Endothelial cell (in vitro differentiated cells): ENCODE measurements around the gene MEI1. TPM values are rescaled to one million over a fixed set of nuclear protein-coding genes. Genes with fewer than 3 reads are reported as not detected.

Experiments
- DNase-seq: peaks from one replicate; pipeline ENCODE4 v3.0.0; 2021; ENCODE audit warnings: low spot score
- H3K27ac Mint-ChIP-seq: one replicate; pipeline ENCODE4 v1.8.0; 2021; ENCODE audit warnings: mixed read lengths, inconsistent platforms; ENCODE audit not compliant: unreplicated experiment
- H3K27me3 Mint-ChIP-seq: one replicate; pipeline ENCODE4 v1.8.0; 2021; ENCODE audit warnings: mild to moderate bottlenecking, moderate library complexity, mixed read lengths, inconsistent platforms; ENCODE audit not compliant: unreplicated experiment
- H3K36me3 Mint-ChIP-seq: one replicate; pipeline ENCODE4 v1.8.0; 2021; ENCODE audit warnings: mild to moderate bottlenecking, low read depth, mixed read lengths, inconsistent platforms; ENCODE audit not compliant: unreplicated experiment
- H3K4me1 Mint-ChIP-seq: one replicate; pipeline ENCODE4 v1.8.0; 2021; ENCODE audit warnings: mild to moderate bottlenecking, mixed read lengths, inconsistent platforms; ENCODE audit not compliant: unreplicated experiment
- H3K4me3 Mint-ChIP-seq: one replicate; pipeline ENCODE4 v1.8.0; 2021; ENCODE audit warnings: mild to moderate bottlenecking, mixed read lengths, inconsistent platforms; ENCODE audit not compliant: unreplicated experiment
- H3K9me3 Mint-ChIP-seq: one replicate; pipeline ENCODE4 v1.8.0; 2021; ENCODE audit warnings: mixed read lengths, inconsistent platforms; ENCODE audit not compliant: unreplicated experiment
- total RNA-seq: library from RNA; stranded (reverse); fragmentation: NEBNext Ultra II Directional; extraction: Animal tissue kit (Norgen Biotek cat#: 25700); gene quantifications from one replicate; pipeline ENCODE4 v1.2.1, GENCODE V29; 2021; ENCODE audit not compliant: unreplicated experiment
- TF ChIP-seq, protein P1 (sequence below): fragments of 200-600 bp; sonication (generic); IDR thresholded peaks from one replicate; pipeline ENCODE4 v1.5.0; 2021; ENCODE audit warnings: antibody characterized with exemption; ENCODE audit not compliant: unreplicated experiment

Gene MEI1
- total RNA-seq, 1 donor from 2014 or later: 0.38 TPM

DNA sequence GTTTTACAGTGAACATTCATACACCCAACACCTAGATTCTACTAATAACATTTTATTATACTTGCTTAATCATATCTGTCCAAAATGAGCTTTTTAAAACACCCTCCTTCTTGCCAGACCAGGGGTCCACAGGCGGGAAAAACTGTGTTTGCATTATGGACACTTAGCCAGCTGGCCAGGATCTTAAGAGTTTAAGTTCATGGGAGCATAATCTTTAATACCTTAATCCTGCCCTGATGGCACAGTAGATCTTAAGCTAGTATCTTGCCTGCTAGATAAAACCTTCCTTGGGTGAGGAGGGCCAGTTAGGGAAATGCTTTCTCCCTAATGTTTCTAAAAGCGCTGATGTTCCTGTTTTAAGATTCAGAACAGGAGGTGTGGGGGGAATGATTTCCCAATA is 88.0 kb downstream of the MEI1 start:
- DNase-seq: no peak
- H3K9me3 Mint-ChIP-seq: no peaks in the 10 kb centered on the region
- no peak overlapping the region for H3K27ac Mint-ChIP-seq
- peaks cover 4% of the 10 kb centered on the region for H3K4me1 Mint-ChIP-seq
- no peak overlapping the region for H3K4me3 Mint-ChIP-seq
- H3K27me3 Mint-ChIP-seq: peaks cover 2% of the 10 kb centered on the region
- no peaks in the 10 kb centered on the region for H3K36me3 Mint-ChIP-seq
- TF ChIP-seq, protein P1, sequence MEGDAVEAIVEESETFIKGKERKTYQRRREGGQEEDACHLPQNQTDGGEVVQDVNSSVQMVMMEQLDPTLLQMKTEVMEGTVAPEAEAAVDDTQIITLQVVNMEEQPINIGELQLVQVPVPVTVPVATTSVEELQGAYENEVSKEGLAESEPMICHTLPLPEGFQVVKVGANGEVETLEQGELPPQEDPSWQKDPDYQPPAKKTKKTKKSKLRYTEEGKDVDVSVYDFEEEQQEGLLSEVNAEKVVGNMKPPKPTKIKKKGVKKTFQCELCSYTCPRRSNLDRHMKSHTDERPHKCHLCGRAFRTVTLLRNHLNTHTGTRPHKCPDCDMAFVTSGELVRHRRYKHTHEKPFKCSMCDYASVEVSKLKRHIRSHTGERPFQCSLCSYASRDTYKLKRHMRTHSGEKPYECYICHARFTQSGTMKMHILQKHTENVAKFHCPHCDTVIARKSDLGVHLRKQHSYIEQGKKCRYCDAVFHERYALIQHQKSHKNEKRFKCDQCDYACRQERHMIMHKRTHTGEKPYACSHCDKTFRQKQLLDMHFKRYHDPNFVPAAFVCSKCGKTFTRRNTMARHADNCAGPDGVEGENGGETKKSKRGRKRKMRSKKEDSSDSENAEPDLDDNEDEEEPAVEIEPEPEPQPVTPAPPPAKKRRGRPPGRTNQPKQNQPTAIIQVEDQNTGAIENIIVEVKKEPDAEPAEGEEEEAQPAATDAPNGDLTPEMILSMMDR: no peak

DNA sequence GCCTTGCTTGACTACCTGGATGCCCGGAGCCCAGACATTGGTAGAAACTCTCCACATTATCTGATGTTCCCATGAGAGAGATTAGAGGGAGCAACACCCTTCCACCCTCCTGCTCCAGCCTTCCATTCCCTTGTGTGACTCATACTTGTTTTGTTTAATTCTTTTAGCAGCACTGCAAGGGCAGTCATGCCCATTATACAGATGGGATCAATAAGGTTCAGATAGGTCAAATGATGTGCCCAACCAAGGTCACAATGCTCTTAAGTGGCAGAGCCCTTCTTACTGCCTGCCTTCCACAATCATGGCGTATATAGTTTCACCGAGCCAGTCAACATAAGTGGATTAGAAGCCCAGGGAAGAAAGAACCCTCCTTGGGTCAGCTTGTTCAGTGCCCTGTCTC is 94.6 kb downstream of the MEI1 start:
- no peaks in the 10 kb centered on the region for H3K9me3 Mint-ChIP-seq
- H3K4me1 Mint-ChIP-seq: no peaks in the 10 kb centered on the region
- peaks cover 2% of the 10 kb centered on the region for H3K27me3 Mint-ChIP-seq
- DNase-seq: no peak
- H3K27ac Mint-ChIP-seq: no peak overlapping the region
- H3K4me3 Mint-ChIP-seq: no peak overlapping the region
- TF ChIP-seq, protein P1: no peak
- H3K36me3 Mint-ChIP-seq: no peaks in the 10 kb centered on the region

DNA sequence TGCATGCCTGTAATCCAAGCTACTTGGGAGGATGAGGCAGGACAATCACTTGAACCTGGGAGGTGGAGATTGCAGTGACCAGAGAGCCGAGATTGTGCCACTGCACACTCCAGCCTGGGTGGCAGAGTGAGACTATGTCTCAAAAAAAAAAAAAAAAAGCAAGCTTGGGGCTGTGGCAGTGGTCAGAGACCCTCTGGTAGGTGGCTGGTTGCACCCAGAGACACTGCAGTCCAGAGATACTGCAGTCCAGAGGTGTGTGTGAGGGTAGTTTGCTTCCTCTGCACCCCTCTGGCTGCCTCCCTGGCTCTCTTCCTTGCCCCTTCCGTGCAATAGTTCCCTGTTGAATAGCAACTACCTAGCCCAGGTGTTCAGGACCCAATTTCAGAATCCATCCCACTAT is 99.4 kb downstream of the MEI1 start:
- H3K4me3 Mint-ChIP-seq: no peak overlapping the region
- TF ChIP-seq, protein P1: no peak
- DNase-seq: no peak
- H3K27ac Mint-ChIP-seq: no peak overlapping the region
- H3K4me1 Mint-ChIP-seq: peaks cover 11% of the 10 kb centered on the region
- peaks cover 8% of the 10 kb centered on the region for H3K27me3 Mint-ChIP-seq
- no peaks in the 10 kb centered on the region for H3K36me3 Mint-ChIP-seq
- no peaks in the 10 kb centered on the region for H3K9me3 Mint-ChIP-seq

DNA sequence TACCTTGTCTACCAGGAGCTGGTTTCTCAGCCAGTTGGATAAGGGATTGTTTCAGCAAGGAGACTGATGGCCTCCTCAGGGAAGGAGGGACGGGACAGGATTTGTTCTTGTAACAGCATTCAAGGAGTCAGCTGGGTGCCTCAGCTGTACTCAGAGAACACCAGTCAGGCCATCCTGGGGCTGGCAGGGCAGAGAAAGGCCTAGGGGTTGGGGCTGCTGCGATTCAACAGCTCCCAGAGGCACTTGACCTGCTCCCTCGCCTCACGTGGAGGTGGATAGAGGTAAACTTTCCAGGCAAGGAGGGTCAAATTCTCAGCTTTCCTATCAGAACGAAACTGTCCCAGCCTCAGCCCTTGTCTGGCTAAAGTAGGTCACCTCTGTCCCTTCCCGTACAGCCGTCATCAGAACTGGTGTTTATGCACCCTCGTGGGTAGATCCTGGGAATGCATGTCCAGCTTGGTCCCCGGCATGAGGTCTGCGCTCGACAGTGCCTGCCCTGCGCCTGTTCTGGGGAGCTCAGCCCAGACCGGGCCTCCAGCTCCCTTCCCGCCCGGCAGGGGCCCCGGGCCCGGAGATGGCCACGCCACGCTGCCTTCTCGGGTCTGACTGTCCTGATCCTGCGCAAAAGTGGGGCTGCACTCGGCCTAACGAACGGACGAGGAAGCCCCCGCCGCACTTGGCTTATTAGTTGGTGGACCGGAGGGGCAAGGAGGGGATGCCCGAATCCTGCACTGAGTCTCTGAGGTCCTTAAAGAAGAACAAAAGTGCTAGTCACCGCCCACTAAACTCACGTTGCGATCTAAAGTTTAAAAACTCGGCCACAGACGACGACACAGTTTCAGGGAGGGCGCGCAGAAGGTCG is 100.4 kb downstream of the MEI1 start:
- H3K4me3 Mint-ChIP-seq: peak overlapping the region; percentile 91
- peak overlapping the region; percentile 66 for H3K27ac Mint-ChIP-seq
- H3K9me3 Mint-ChIP-seq: no peaks in the 10 kb centered on the region
- DNase-seq: peak; percentile 9
- peaks cover 8% of the 10 kb centered on the region for H3K27me3 Mint-ChIP-seq
- H3K4me1 Mint-ChIP-seq: peaks cover 11% of the 10 kb centered on the region
- TF ChIP-seq, protein P1: no peak
- H3K36me3 Mint-ChIP-seq: no peaks in the 10 kb centered on the region
